B cell (primary cell): ENCODE data around the gene NCAM1. TPM values are rescaled to one million over a fixed set of nuclear protein-coding genes. Genes with fewer than 3 reads are reported as not detected.

Experiments
- ATAC-seq: fragments of 200-7000 bp; cut with Tn5 transposase; one replicate; pipeline ENCODE4 v1.10.0; 2021; ENCODE audit warnings: low read depth, mild to moderate bottlenecking, moderate number of reproducible peaks, moderate library complexity
- CTCF ChIA-PET: fragments of 350-600 bp; sonication (Branson Sonifier 250); formaldehyde crosslinking; loops from one replicate; lab custom pipeline; 2021; ENCODE audit warnings: antibody characterized with exemption, inconsistent platforms; lab: Charles Lee
- POLR2A ChIA-PET: fragments of 350-600 bp; sonication (Branson Sonifier 250); formaldehyde crosslinking; loops from one replicate; lab custom pipeline; 2021; ENCODE audit warnings: antibody characterized with exemption; lab: Charles Lee
- DNase-seq: peaks from one replicate; pipeline ENCODE4 v3.0.0; 2013
- H2AFZ ChIP-seq: 2 replicates; pipeline ENCODE4 v1.6.1; 2012; ENCODE audit warnings: mild to moderate bottlenecking, low read depth, low read length; ENCODE audit not compliant: insufficient read depth, poor library complexity, severe bottlenecking
- H3K27ac ChIP-seq, 2 donors: 1 replicate in 1 of 2; 2 replicates in 1 of 2; pipeline ENCODE4 v1.5.1; 2012 to 2013; ENCODE audit warnings: low read length in 2 of 2, mild to moderate bottlenecking in 2 of 2, moderate library complexity in 1 of 2
- H3K27me3 ChIP-seq, 4 experiments: fragments of 200-600 bp in 1 of 4; sonication (generic) in 1 of 4; replicated peaks in 1 of 4; 1 replicate in 2 of 4; 2 replicates in 2 of 4; pipeline versions ENCODE4 v1.6.1 to v1.7.0; 2013 to 2016; ENCODE audit warnings: low read length in 3 of 4, mild to moderate bottlenecking in 2 of 4, mixed read lengths in 1 of 4, moderate library complexity in 1 of 4; ENCODE audit not compliant: insufficient read depth in 4 of 4, control insufficient read depth in 3 of 4; ENCODE audit errors: control extremely low read depth in 1 of 4
- H3K36me3 ChIP-seq, 2 experiments: replicated peaks in 1 of 2; 1 replicate in 1 of 2; 2 replicates in 1 of 2; pipeline versions ENCODE4 v1.6.1 to v1.7.1; 2013; ENCODE audit warnings: low read length in 1 of 2; ENCODE audit not compliant: insufficient read depth in 2 of 2, control insufficient read depth in 1 of 2; ENCODE audit errors: control extremely low read depth in 1 of 2, extremely low read depth in 1 of 2
- H3K4me1 ChIP-seq, 2 donors: fragments of 200-600 bp in 1 of 2; sonication (generic) in 1 of 2; 1 replicate in 1 of 2; 2 replicates in 1 of 2; pipeline versions ENCODE4 v1.5.1 to v1.6.1; 2013 to 2017; ENCODE audit warnings: low read length in 2 of 2; ENCODE audit not compliant: control insufficient read depth in 2 of 2, insufficient read depth in 2 of 2
- H3K4me2 ChIP-seq: replicated peaks from 2 replicates; pipeline ENCODE3; 2012; ENCODE audit warnings: mild to moderate bottlenecking, low read depth, low read length; ENCODE audit not compliant: poor library complexity, severe bottlenecking
- H3K4me3 ChIP-seq, 5 experiments: fragments of 200-600 bp in 1 of 5; sonication (generic) in 1 of 5; 1 replicate in 3 of 5; 2 replicates in 2 of 5; pipeline versions ENCODE4 v1.5.1 to v1.7.0; 2011 to 2016; ENCODE audit warnings: low read length in 4 of 5, mild to moderate bottlenecking in 4 of 5, low read depth in 2 of 5, control low read depth in 1 of 5, moderate library complexity in 1 of 5; ENCODE audit not compliant: insufficient read depth in 1 of 5; ENCODE audit errors: control extremely low read depth in 1 of 5, extremely low read depth in 1 of 5
- H3K79me2 ChIP-seq: fragments of 200-600 bp; sonication (generic); one replicate; pipeline ENCODE4 v1.6.0; 2016; ENCODE audit warnings: low read length; ENCODE audit not compliant: control insufficient read depth, insufficient read depth
- H3K9ac ChIP-seq: fragments of 200-600 bp; sonication (generic); 2 replicates; pipeline ENCODE4 v1.6.1; 2017; ENCODE audit warnings: mild to moderate bottlenecking, low read length, moderate library complexity
- H3K9me3 ChIP-seq, 3 donors: one replicate each; pipeline versions ENCODE4 v1.6.1 to v1.7.1; 2013; ENCODE audit warnings: low read length in 2 of 3; ENCODE audit not compliant: control insufficient read depth in 2 of 3, insufficient read depth in 1 of 3; ENCODE audit errors: control extremely low read depth in 1 of 3
- H4K20me1 ChIP-seq: 2 replicates; pipeline ENCODE4 v1.6.0; 2012; ENCODE audit warnings: mild to moderate bottlenecking, low read length; ENCODE audit not compliant: insufficient read depth, control insufficient read depth, poor library complexity, severe bottlenecking
- H3K27ac Mint-ChIP-seq: one replicate; pipeline ENCODE4 v1.8.0; 2021; ENCODE audit warnings: mixed read lengths
- H3K27me3 Mint-ChIP-seq: one replicate; pipeline ENCODE4 v1.8.0; 2021; ENCODE audit warnings: mixed read lengths
- H3K4me1 Mint-ChIP-seq: one replicate; pipeline ENCODE4 v1.8.0; 2021; ENCODE audit warnings: mixed read lengths
- H3K4me3 Mint-ChIP-seq: one replicate; pipeline ENCODE4 v1.8.0; 2021; ENCODE audit warnings: mixed read lengths
- H3K9me3 Mint-ChIP-seq: one replicate; pipeline ENCODE4 v1.8.0; 2022; ENCODE audit warnings: mixed read lengths; ENCODE audit not compliant: insufficient read depth
- CTCF ChIP-seq: fragments of 200-600 bp; IDR thresholded peaks from one replicate; pipeline ENCODE4 v1.8.0; 2022; ENCODE audit warnings: antibody characterized with exemption, mild to moderate bottlenecking
- EZH2 ChIP-seq: IDR thresholded peaks from 2 replicates; pipeline ENCODE4 v1.6.1; 2012; ENCODE audit warnings: borderline replicate concordance, low read depth, mild to moderate bottlenecking, moderate library complexity, low read length; ENCODE audit not compliant: insufficient read depth, poor library complexity, severe bottlenecking
- WGBS: methylation state at CpG from one replicate; pipeline ENCODE4 v1.1.5; 2013; ENCODE audit warnings: missing lambda C conversion rate; ENCODE audit not compliant: insufficient coverage; 5-methylcytosine and 5-hydroxymethylcytosine counted together
- intact Hi-C: fragments of 100-400 bp; cut with micrococcal nuclease; formaldehyde crosslinking; loops from one replicate; pipeline ENCODE4 v1.10.0; 2022
- polyA plus RNA-seq: library from polyadenylated mRNA; depleted of rRNA; stranded (reverse); fragments of >200 nt; gene quantifications from 2 replicates; pipeline ENCODE4 v1.2.3, GENCODE V29; 2012
- total RNA-seq, 2 donors: library from RNA; stranded (reverse); fragments of 120-200 nt in 1 of 2; gene quantifications; 1 replicate in 1 of 2; 2 replicates in 1 of 2; pipeline versions ENCODE4 v1.2.3 to v1.2.4, GENCODE V29; 2013 to 2022

Gene NCAM1
- total and polyA plus RNA-seq, 2 donors (not counting 1 experiment from before 2014, with no cell fraction given) = 0.37 TPM; not detected in 1

GRCh38 chr11:113286509-113287497 lies 325.6 kb downstream of the NCAM1 start:
- CTCF ChIA-PET = interaction anchor here (7.8 kb wide), 1 partner anchor 700 kb away, joined by 122 read pairs; no protein-coding TSS in a partner anchor
- TF ChIP-seq CTCF = no peak
- no peak for TF ChIP-seq EZH2
- no peak overlapping the region for H3K27ac Mint-ChIP-seq

GRCh38 chr11:113287801-113288200 lies 326.6 kb downstream of the NCAM1 start:
- Histone ChIP-seq H3K4me1 (peaks cover 0 to 5% of the 10 kb centered on the region in 2 donors), H3K27ac (no peak overlapping the region), H3K36me3 (no peaks in the 10 kb centered on the region), H4K20me1 (no peaks in the 10 kb centered on the region), H3K4me3 (no peak overlapping the region), H3K9ac (no peak overlapping the region), H3K4me2 (no peak overlapping the region), H3K79me2 (no peaks in the 10 kb centered on the region), H3K9me3 (no peaks in the 10 kb centered on the region), H3K27me3 (peaks cover 0 to 3% (median 0%) of the 10 kb centered on the region in 4 experiments), H2AFZ (no peak overlapping the region)
- Mint-ChIP-seq H3K4me1 (peaks cover 4% of the 10 kb centered on the region), H3K9me3 (no peaks in the 10 kb centered on the region), H3K4me3 (no peak overlapping the region), H3K27me3 (peaks cover 15% of the 10 kb centered on the region), H3K27ac (no peak overlapping the region)
- ATAC-seq (no peak), DNase-seq (no peak)
- WGBS = 76% methylated on average over 3 of the region's 3 CpGs
- TF ChIP-seq CTCF = no peak
- TF ChIP-seq EZH2 = no peak
- ChIA-PET POLR2A (no interaction called here), CTCF (interaction anchor here (2.8 to 7.8 kb wide), 2 partner anchors 12 to 701 kb away, joined by 15 to 122 read pairs; no protein-coding TSS in a partner anchor)
- intact Hi-C loops = no loop called here

More at GRCh38 chr11:113286509-113287497, 325.6 kb downstream of the NCAM1 start:
- no peak overlapping the region for H3K4me3 ChIP-seq
- H3K4me1 ChIP-seq = peaks cover 0 to 5% of the 10 kb centered on the region in 2 donors
- DNase-seq = no peak
- peaks cover 4% of the 10 kb centered on the region for H3K4me1 Mint-ChIP-seq
- no peaks in the 10 kb centered on the region for H4K20me1 ChIP-seq
- no peaks in the 10 kb centered on the region for H3K9me3 ChIP-seq
- no peak overlapping the region for H3K4me3 Mint-ChIP-seq
- 96% methylated on average over 6 of the region's 11 CpGs for WGBS
- no peaks in the 10 kb centered on the region for H3K9me3 Mint-ChIP-seq
- no peaks in the 10 kb centered on the region for H3K36me3 ChIP-seq
- H3K79me2 ChIP-seq = no peaks in the 10 kb centered on the region
- intact Hi-C loops = no loop called here
- H2AFZ ChIP-seq = no peak overlapping the region
- H3K27me3 Mint-ChIP-seq = peaks cover 8% of the 10 kb centered on the region
- no peak overlapping the region for H3K27ac ChIP-seq
- H3K9ac ChIP-seq = no peak overlapping the region
- no peak overlapping the region for H3K4me2 ChIP-seq
- no peak for ATAC-seq
- POLR2A ChIA-PET = no interaction called here
- peaks cover 0 to 3% (median 0%) of the 10 kb centered on the region in 4 experiments for H3K27me3 ChIP-seq
